ENCODE data around the gene TNS2.

GRCh38 chr12:53074999-53075370 lies 25.1 kb downstream of the TNS2 start:
- TF ChIP-seq POLR2A (IDR thresholded peaks at IDR 0.05; ENCODE audit: low read length): no peak
- no peak for TF ChIP-seq GATA1 (IDR thresholded peaks at IDR 0.05; ENCODE audit: low read depth, low read length)

Measured in erythroblast (primary cell).